Memory B cell (primary cell): Measurements from ENCODE around the gene ZNF521.

ENCODE experiments used
- ATAC-seq: fragments of 150-1000 bp; cut with Tn5 transposase; 2 replicates; pipeline ENCODE4 v1.10.0; 2021; ENCODE audit warnings: low read depth, mild to moderate bottlenecking, moderate library complexity
- DNase-seq, 2 donors: peaks; one replicate each; pipeline ENCODE4 v3.0.0; 2022; ENCODE audit warnings: low spot score in 2 of 2
- H3K27ac Mint-ChIP-seq: one replicate; pipeline ENCODE4 v1.8.0; 2022; ENCODE audit warnings: mild to moderate bottlenecking, moderate library complexity, mixed read lengths
- H3K27me3 Mint-ChIP-seq: one replicate; pipeline ENCODE4 v1.8.0; 2022; ENCODE audit warnings: mixed read lengths
- H3K36me3 Mint-ChIP-seq: one replicate; pipeline ENCODE4 v1.8.0; 2022; ENCODE audit warnings: mild to moderate bottlenecking, mixed read lengths
- H3K4me1 Mint-ChIP-seq: one replicate; pipeline ENCODE4 v1.8.0; 2022; ENCODE audit warnings: mixed read lengths
- H3K4me3 Mint-ChIP-seq: one replicate; pipeline ENCODE4 v1.8.0; 2022; ENCODE audit warnings: mild to moderate bottlenecking, moderate library complexity, mixed read lengths
- H3K9me3 Mint-ChIP-seq: one replicate; pipeline ENCODE4 v1.8.0; 2022; ENCODE audit warnings: mixed read lengths

The ZNF521 gene

GRCh38 chr18:25062720-25063119 lies 289.2 kb downstream of the ZNF521 start:
- no peaks in the 10 kb centered on the region for H3K9me3 Mint-ChIP-seq
- no peaks in the 10 kb centered on the region for H3K4me1 Mint-ChIP-seq
- H3K27ac Mint-ChIP-seq = no peak overlapping the region
- ATAC-seq (no peak), DNase-seq (no peak)
- H3K27me3 Mint-ChIP-seq = no peaks in the 10 kb centered on the region
- no peaks in the 10 kb centered on the region for H3K36me3 Mint-ChIP-seq
- no peak overlapping the region for H3K4me3 Mint-ChIP-seq

GRCh38 chr18:25061395-25061794 lies 290.6 kb downstream of the ZNF521 start:
- no peak for ATAC-seq
- Mint-ChIP-seq H3K36me3 (no peaks in the 10 kb centered on the region), H3K27me3 (no peaks in the 10 kb centered on the region), H3K4me3 (no peak overlapping the region), H3K9me3 (no peaks in the 10 kb centered on the region), H3K4me1 (no peaks in the 10 kb centered on the region), H3K27ac (no peak overlapping the region)
- DNase-seq = no peak

DNA sequence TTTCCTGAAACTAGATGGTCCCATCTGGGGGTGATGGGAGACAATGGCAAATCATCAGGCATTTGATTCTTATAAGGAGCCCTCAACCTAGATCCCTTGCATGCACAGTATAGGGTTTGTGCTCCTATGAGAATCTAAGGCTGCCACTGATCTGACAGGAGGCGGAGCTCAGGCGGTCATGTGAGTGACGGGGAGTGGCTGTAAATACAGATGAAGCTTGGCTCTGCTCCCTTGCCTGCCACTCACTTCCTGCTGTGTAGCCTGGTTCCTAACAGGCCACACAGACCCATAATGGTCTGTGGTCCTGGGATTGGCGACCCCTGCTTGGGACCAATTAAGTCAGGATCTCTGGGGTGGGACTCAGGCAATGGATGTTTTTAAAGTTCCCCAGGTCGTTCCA lies 293.4 kb downstream of the ZNF521 start:
- Mint-ChIP-seq H3K4me1 (no peaks in the 10 kb centered on the region), H3K4me3 (no peak overlapping the region), H3K27me3 (no peaks in the 10 kb centered on the region), H3K9me3 (no peaks in the 10 kb centered on the region), H3K27ac (no peak overlapping the region), H3K36me3 (no peaks in the 10 kb centered on the region)
- DNase-seq (no peak), ATAC-seq (no peak)

GRCh38 chr18:25057491-25058050 lies 294.4 kb downstream of the ZNF521 start:
- no peak for ATAC-seq
- H3K4me1 Mint-ChIP-seq = no peaks in the 10 kb centered on the region
- no peaks in the 10 kb centered on the region for H3K36me3 Mint-ChIP-seq
- H3K27me3 Mint-ChIP-seq = no peaks in the 10 kb centered on the region
- DNase-seq = no peak
- no peak overlapping the region for H3K4me3 Mint-ChIP-seq
- H3K27ac Mint-ChIP-seq = no peak overlapping the region
- no peaks in the 10 kb centered on the region for H3K9me3 Mint-ChIP-seq

DNA sequence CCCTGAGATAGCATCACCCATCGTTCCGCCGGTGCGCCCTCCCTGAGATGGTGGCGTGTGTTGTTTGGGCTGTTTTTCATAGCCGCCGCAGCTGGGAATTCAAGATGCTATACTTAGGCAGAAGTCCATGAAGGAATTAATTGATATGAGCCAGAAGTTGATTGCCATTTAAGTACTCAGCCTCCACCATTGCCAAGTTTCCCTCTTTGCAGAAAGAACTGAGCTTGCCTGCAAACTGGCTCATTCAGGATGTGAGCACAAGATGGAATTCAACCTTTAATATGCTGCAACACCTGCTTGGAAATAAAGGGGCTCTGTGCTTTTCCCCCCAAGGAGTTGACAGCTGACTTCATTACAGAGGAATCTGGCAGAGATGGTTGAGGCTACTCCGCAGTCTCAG lies 295.5 kb downstream of the ZNF521 start:
- DNase-seq (no peak), ATAC-seq (no peak)
- Mint-ChIP-seq H3K9me3 (no peaks in the 10 kb centered on the region), H3K36me3 (no peaks in the 10 kb centered on the region), H3K4me3 (no peak overlapping the region), H3K4me1 (no peaks in the 10 kb centered on the region), H3K27ac (no peak overlapping the region), H3K27me3 (no peaks in the 10 kb centered on the region)

- Mint-ChIP-seq H3K9me3 (no peaks in the 10 kb centered on the region), H3K4me1 (no peaks in the 10 kb centered on the region), H3K27me3 (no peaks in the 10 kb centered on the region), H3K36me3 (no peaks in the 10 kb centered on the region), H3K27ac (no peak overlapping the region), H3K4me3 (no peak overlapping the region)
- DNase-seq (no peak), ATAC-seq (no peak)
Observed at GRCh38 chr18:25055076-25055475, 296.9 kb downstream of the ZNF521 start.

- no peaks in the 10 kb centered on the region for H3K9me3 Mint-ChIP-seq
- H3K27ac Mint-ChIP-seq = no peak overlapping the region
- DNase-seq (no peak), ATAC-seq (no peak)
- H3K4me1 Mint-ChIP-seq = no peaks in the 10 kb centered on the region
- no peaks in the 10 kb centered on the region for H3K36me3 Mint-ChIP-seq
- no peaks in the 10 kb centered on the region for H3K27me3 Mint-ChIP-seq
- H3K4me3 Mint-ChIP-seq = no peak overlapping the region
Observed at GRCh38 chr18:25053466-25053865, 298.5 kb downstream of the ZNF521 start.

- Mint-ChIP-seq H3K4me1 (no peaks in the 10 kb centered on the region), H3K9me3 (no peaks in the 10 kb centered on the region), H3K27me3 (no peaks in the 10 kb centered on the region), H3K4me3 (no peak overlapping the region), H3K27ac (no peak overlapping the region), H3K36me3 (no peaks in the 10 kb centered on the region)
- DNase-seq (no peak), ATAC-seq (no peak)
Observed at GRCh38 chr18:25052511-25052921, 299.4 kb downstream of the ZNF521 start.

DNA sequence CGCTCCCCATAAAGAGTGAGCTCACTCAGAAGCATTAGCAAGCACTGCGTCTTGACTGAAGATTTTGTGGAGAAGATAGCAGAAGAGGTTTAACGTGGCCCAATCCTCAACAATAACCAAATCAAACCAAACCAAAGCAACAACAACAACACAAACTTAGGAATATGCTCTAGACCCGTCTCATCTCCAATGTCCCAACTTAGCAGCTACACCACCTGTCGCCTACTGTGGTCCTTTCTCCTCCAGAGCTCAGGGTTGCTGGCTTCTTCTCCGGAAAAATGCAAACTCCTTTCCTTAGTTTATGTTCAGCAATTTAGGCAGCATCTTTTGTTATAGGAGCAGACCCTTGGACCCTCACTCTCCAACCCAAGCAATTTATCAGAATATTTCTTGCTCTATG lies 301.4 kb downstream of the ZNF521 start:
- ATAC-seq = no peak
- Mint-ChIP-seq H3K4me3 (no peak overlapping the region), H3K27me3 (no peaks in the 10 kb centered on the region), H3K4me1 (no peaks in the 10 kb centered on the region), H3K27ac (no peak overlapping the region), H3K9me3 (no peaks in the 10 kb centered on the region), H3K36me3 (no peaks in the 10 kb centered on the region)
- DNase-seq = no peak

GRCh38 chr18:25047983-25048382 lies 304.0 kb downstream of the ZNF521 start:
- Mint-ChIP-seq H3K27me3 (peaks cover 2% of the 10 kb centered on the region), H3K9me3 (no peaks in the 10 kb centered on the region), H3K36me3 (no peaks in the 10 kb centered on the region), H3K27ac (no peak overlapping the region), H3K4me1 (no peaks in the 10 kb centered on the region), H3K4me3 (no peak overlapping the region)
- DNase-seq (no peak), ATAC-seq (no peak)

DNA sequence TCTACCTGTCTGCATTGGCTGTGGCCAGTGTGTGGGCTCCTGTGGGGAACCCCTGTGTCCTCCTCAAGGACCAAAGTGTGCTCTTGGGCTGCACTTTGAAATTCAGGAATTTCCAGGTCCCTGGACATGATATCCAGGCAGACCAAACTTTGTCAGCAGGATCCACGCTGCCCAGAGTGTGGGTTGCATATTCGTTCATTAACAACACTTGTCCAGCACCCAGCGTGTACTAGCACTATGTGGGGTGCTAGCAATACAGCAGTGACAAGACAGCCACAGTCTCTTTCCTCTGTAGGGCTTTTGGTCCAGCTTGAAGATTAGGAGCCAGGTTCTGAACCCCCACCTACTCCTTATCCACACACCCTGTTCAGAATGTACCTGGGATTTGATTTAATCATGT lies 304.5 kb downstream of the ZNF521 start:
- Mint-ChIP-seq H3K9me3 (no peaks in the 10 kb centered on the region), H3K27ac (no peak overlapping the region)
- no peak for ATAC-seq

DNA sequence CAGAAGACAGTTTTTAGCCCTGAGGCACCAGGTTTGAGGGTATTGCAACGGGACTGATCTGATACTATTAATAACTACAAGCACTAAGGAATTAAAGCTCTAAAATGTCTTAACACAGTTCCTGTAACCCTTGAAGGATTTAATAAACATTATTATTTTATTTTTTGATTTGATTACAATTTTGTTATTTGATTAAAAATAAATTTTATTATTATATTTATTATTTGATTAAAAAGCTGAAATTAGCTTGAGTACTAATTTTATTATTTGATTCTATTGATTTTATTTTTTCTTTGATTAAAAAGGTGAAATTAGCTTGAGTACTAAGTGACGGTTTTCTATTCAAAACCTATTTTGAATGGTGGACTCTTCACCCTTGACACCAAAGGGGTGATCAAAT lies 307.3 kb downstream of the ZNF521 start:
- no peak overlapping the region for H3K27ac Mint-ChIP-seq
- no peaks in the 10 kb centered on the region for H3K36me3 Mint-ChIP-seq
- ATAC-seq (no peak), DNase-seq (no peak)
- H3K4me3 Mint-ChIP-seq = no peak overlapping the region
- no peaks in the 10 kb centered on the region for H3K9me3 Mint-ChIP-seq
- H3K4me1 Mint-ChIP-seq = no peaks in the 10 kb centered on the region
- peaks cover 5% of the 10 kb centered on the region for H3K27me3 Mint-ChIP-seq

More for the DNA sequence above, 304.5 kb downstream of the ZNF521 start:
- Mint-ChIP-seq H3K36me3 (no peaks in the 10 kb centered on the region), H3K4me3 (no peak overlapping the region), H3K4me1 (no peaks in the 10 kb centered on the region), H3K27me3 (peaks cover 2% of the 10 kb centered on the region)
- no peak for DNase-seq

GRCh38 chr18:25043104-25043503 lies 308.9 kb downstream of the ZNF521 start:
- DNase-seq (no peak), ATAC-seq (no peak)
- Mint-ChIP-seq H3K9me3 (no peaks in the 10 kb centered on the region), H3K27me3 (peaks cover 6% of the 10 kb centered on the region), H3K36me3 (no peaks in the 10 kb centered on the region), H3K27ac (no peak overlapping the region), H3K4me1 (no peaks in the 10 kb centered on the region), H3K4me3 (no peak overlapping the region)

DNA sequence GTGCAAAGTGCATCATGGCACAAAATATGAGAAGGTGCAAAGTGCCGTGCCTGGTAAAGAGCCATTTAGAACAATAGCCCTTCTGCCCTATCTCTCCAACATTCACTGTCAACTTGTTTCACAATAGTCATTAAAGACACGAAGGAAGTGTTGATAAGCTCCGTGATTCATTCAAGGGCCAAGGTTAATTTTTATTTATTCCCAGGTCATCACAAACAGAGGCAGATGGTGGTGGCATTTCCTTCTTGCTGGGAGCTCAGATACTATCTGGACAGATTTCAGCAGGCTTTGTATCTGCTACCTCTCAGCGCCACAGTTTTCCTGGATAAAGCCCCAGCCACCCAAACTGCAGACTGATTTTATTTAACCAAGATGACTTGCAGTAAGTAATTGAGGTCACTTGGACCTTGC lies 309.3 kb downstream of the ZNF521 start:
- ATAC-seq = no peak
- Mint-ChIP-seq H3K27ac (no peak overlapping the region), H3K9me3 (no peaks in the 10 kb centered on the region), H3K4me3 (no peak overlapping the region), H3K27me3 (peaks cover 6% of the 10 kb centered on the region), H3K36me3 (no peaks in the 10 kb centered on the region), H3K4me1 (no peaks in the 10 kb centered on the region)
- DNase-seq = no peak

GRCh38 chr18:25039781-25040180 lies 312.2 kb downstream of the ZNF521 start:
- Mint-ChIP-seq H3K9me3 (no peaks in the 10 kb centered on the region), H3K4me1 (no peaks in the 10 kb centered on the region), H3K4me3 (no peak overlapping the region), H3K27me3 (peaks cover 6% of the 10 kb centered on the region), H3K36me3 (no peaks in the 10 kb centered on the region), H3K27ac (no peak overlapping the region)
- no peak for ATAC-seq
- no peak for DNase-seq
